NCI-H2081 treated with DMSO at 0.1 percent for 48 hours (cell line): ENCODE data around the gene TMEM17.
"Not testable (repeated sequence)": the region's sequence is repeated elsewhere in the genome, so short reads cannot be mapped to it uniquely, and the experiment has no call there.

ENCODE experiments used
- DNase-seq: peaks from one replicate; lab custom pipeline; 2025; lab: John Stamatoyannopoulos, UW

The TMEM17 gene

DNA sequence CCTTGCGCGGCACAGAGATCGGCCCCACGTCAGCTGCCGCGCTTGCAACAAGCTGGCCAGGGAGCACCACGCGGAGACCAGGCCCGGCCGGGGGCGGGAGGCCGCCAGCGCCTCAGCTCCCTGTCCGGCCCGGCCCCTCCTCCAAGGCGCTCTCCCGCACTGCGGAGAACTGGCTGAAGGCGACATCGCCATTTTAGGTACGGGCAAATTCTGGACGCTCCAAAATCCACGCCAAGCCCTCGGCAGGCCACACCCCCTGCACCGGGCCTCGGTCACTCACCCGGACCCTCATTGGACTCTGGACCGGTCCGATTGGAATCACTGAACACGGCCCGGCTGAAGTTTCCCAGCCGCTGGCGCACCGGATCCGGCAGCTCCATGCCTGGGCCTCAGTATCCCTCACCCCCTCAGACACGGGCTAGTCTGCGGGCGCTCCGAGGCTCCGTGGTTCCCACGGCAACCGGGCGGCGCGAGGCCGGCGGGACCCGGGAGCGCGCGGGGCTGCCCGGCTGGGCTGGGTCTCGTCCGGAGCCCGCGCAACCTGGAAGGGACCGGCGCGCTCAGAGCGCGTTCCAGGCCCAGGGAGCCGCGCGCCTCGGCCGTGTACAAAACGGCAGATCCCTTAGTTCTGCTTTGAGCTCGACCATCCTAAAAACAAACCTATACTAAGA, at the start of gene TMEM17:
TMEM17 (minus strand) TSS at position 446 of the 671 bp plus-strand sequence; CDS start at position 380, 66 bp downstream.
- peak; percentile 62 for DNase-seq

- DNase-seq, result no peak
These were observed 48.4 kb upstream of the TMEM17 start for GRCh38 chr2:62554440-62554839.

- no peak for DNase-seq
These were observed 44.5 kb upstream of the TMEM17 start for GRCh38 chr2:62550461-62550860.

- DNase-seq, result no peak
These were observed 41.9 kb upstream of the TMEM17 start for GRCh38 chr2:62547854-62548253.

DNA sequence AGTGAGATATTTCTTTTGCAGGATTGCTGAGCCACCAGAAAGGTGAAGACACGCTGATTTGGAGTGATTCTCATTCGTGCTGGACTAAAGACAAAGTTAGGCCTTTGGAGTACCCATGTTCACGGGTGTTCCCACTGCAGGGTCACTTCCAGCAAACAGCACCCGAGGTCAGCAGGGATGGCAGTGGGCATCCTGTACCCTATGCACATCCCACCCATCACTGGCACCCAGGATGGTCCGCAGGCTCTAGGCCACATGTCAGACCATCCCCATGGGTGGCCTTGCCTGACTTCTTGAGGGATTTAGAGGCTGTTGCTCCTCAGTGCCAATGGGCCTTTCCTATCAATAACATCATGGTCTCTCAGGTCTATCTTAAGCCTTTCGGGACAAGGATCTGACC, 39.3 kb upstream of the TMEM17 start:
- no peak for DNase-seq

GRCh38 chr2:62540408-62541168, 34.6 kb upstream of the TMEM17 start:
- DNase-seq, result no peak

DNA sequence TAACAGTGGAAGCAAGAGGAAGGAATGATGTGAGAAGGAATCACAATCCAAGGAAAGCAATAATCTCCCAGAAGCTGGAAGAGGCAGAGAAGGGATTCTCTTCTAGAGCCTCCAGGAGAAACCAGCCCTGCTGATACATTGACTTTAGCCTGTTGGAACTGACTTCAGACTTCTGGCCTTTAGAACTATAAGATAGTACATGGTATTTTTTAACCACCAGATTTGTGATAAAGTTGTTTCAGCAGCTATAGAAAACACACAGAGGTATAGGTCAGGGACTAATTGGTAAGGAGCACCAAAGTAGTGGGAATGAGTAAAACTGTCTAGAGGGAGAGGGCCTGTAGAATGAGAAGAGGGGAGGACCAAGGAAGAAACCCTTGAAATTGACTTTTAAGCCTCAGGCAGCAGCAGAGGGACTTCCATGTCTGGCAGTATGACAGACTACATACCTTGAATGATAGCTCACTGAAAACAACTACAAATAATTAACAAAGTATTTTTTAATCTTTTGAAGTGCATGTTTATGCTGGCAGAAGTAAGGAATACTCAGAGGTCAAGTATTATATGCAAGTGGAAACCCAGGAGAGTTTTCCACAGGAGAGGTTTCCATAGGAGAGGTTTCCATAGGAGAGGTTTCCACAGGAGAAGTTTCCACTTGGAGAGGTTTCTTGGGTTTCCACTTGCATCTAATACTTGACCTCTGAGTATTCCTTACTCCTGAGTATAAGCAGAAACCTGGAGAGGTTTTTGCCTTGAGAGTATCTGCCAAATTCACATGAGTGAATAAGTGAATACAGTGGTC, 33.8 kb upstream of the TMEM17 start:
- DNase-seq, result no peak

DNA sequence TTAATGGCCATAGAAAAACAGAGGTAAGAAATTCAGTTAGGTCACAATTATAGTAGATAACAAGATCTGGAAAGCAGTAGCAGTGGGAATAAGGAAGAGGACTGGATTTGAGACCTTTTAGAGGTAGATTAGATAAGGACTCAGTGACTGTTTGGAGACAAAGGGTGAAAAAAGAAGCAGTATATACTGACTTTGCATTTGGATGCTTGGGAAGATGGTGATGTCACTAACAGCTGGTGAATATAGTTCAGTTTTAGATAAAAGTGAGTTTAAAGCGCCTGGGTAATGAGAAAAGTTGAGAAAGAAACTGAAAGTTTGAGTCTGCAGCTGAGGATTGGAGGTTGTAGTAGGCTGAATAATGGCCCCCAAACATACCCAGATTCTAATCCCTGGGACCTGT, 32.8 kb upstream of the TMEM17 start:
- no peak for DNase-seq

DNA sequence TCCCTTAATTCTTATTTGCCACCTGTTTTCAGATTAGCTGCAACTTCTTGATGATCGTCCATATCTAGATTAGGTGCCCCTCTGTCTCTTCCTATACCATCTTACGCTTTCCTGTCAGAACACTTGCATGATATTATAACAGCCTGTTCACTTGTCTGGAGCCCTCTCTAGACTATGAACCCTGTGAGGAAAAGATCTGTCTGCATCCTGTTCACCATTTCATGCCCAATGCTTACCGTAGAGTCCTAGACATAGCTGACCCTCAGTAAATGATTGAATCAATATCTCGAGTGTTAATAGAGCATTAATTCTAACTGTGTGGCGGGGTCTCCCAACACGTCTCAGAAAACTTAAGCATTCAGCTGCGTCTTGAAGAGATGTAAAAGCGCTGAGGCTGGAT, 31.8 kb upstream of the TMEM17 start:
- no peak for DNase-seq

GRCh38 chr2:62536873-62537547, 31.0 kb upstream of the TMEM17 start:
- no peak for DNase-seq

DNA sequence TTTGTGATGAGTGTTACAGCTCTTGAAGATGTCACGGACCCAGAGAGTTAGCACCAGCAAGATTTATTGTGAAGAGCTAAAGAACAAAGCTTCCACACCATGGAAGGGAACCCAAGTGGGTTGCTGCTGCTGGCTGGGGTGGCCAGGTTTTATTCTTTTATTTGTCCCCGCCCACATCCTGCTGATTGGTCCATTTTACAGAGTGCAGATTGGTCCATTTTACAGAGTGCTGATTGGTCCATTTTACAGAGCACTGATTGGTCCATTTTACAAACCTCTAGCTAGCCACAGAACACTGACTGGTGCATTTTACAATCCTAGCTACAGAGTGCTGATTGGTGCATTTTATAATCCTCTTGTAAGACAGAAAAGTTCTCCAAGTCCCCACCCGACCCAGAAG, 29.5 kb upstream of the TMEM17 start:
- DNase-seq, result not testable (repeated sequence)

DNA sequence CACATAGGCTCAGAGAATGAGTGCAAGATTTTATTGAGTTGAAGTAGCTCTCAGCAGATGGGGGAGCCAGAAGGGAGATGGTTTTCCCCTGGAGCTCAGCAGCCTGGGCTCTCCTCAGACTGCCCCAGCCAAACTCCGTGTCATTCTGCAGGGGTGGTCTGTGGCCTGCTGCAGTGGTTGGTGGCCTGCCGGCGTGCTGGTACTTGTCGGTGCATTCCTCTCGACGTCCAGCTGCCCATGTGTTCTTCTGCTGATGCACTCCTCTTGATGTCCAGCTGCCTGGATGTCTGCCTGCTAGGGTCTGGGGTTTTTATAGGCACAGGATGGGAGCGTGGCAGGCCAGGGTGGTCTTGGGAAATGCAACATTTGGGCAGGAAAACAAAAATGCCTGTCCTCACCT, 25.6 kb upstream of the TMEM17 start:
- no peak for DNase-seq

DNA sequence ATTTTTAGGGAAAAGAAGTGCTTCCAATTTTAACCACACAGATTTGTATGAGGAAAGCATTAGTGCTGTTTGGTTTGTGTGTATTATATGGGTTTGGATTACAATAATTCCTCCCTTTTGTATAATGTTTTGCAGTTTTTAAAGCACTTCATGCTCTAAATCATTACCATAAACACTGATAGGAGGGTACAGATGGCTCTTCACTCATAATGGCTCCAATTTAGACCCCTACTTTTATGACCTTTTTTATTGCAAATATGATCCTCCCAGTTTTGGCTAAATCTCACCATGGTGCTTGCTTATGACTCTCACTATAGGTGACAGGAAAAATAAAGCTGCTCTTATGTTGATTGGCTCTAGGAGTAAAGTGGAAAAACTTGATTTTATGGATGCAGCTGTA, 23.8 kb upstream of the TMEM17 start:
- peak; percentile 52 for DNase-seq

DNA sequence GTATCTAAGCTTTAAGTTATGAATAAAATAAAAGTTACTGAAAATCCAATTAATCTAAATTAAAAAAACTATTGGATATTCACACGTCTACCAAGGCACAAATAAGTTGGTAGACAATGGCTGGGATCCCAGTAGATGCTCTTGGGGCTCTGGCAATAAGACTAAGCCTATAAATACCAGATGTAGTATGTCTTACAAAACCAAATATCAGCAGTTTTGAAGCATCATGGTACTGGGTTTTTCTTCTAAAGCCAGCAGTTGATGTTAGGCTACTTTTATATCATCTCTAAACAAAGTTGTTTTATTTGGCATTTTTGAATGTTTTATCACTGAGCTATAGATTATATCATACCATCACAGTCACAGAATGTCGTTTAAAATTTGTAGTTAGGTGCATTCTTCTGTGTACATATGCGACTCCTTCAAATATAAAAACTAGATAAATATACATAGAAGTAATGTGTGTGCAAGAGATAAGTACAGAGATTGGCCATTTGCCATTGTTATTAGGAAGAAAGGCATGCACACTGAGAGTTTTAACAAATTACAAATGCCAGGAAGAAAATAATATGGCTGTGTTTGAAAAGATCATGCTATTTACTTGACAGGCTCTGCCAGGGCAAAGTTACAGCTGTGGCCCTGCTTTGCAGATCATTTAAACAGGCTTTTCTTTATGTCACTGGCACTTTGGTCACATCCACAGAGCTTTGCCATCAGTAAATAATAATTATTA, 21.6 kb upstream of the TMEM17 start:
- no peak for DNase-seq

DNA sequence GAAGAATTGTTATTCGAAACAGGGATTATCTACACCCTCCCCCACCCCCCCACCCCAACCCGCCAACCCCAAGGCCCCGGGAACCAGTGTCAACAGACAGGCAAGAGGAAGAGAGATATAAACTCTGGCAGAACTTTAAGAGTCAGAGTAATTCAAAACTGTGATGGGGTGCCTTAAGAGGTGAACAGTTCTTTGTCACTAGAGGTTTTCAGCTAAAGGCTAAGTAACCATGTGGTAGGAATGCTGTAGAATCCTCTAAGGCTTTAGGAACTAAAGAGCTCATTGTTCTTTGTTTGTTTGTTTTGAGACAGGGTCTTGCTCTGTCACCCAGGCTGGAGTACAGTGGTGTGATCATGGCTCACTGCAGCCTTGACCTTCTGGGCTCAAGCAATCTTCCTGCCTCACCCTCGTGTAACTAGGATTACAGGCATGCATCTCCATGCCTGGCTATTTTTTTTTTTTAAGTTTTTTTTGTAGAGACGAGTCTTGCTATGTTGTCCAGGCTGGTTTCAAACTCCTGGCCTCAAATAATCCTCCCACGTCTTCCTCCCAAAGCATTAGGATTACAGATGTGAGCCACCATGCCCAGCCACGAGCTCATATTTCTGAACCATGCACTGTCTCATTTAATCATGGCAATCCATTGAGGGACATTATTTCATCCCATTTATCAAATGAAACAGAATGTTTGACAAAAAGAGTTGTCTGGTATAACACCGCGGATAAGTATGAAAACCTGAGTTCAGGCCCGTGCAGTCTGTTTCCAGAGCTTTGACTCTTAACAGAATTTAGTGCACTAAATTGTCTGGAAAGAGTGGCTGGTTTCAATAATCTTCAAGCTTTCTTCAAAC, 20.8 kb upstream of the TMEM17 start:
- no peak for DNase-seq

DNA sequence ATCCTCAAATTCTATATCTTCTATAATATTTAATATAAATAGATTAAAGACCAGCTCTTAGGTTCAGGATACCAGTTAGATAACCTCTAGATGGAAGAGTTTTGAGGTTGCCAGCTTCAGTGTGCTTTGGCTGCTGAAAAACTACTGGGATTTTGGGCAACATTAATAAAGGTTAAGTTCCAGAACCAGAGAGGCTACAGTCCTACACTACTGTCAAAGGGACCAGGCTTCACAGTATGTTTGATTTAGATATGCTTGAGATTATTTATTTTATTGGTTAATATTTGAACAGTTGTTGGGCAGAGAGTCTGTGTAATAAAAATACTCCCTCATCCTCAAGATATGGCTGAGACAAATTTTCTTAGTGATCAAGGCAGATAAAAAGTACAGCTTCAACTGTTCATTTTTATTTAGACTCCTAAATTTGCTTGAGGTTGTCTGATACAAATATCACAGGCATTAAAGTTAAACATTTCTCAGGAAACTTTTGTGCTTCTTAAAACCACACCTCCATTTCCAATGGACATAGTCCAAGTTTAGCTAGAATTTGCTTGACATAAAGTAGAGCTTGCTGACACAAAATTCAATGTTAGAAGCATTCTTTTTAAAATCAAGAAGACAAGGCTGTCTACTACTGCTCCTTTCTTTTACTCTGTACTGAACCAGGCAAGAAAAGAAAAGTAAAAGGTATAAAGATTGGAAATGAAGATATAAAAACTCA, 19.7 kb upstream of the TMEM17 start:
- DNase-seq, result no peak

DNA sequence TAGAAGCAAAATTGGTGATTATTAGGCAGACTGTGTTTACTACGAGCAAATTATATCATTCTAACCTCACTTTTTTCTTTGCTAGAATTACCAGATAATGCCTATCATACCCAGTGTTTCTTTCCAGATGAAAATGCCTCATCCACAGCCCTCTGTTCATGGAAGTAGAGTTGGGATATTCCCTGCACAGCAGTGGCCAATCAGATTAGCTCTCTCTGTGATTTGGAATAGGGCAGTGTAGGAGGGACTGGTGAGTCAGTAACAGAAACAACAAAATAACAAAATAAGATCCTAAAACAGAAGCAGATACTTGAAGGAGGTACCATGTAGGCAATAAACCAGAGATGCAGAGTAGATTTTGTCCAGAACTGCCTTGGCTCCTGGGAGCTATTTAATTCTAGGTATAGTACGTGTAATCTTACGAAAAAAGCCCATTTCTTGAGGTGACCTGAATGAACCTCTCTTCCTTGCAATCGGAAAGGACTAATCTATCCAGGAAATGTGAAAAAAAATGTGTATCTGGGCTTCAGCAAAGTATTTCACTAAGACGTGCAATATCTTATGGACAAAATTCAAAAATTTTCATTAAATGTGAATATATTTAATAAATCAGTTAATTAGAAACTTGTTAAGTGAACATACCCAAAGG, 18.4 kb upstream of the TMEM17 start:
- DNase-seq, result no peak

- DNase-seq, result not testable (repeated sequence)
These were observed 15.1 kb upstream of the TMEM17 start for GRCh38 chr2:62521061-62521460.

GRCh38 chr2:62512384-62512783, 6.4 kb upstream of the TMEM17 start:
- DNase-seq, result no peak
